Measurements from ENCODE around the gene UCHL3.
"Not testable (repeated sequence)": the region's sequence is repeated elsewhere in the genome, so short reads cannot be mapped to it uniquely, and the experiment has no call there.

The UCHL3 gene

GRCh38 chr13:75549262-75550158, at the start of gene UCHL3:
Gene UCHL3 (plus strand): TSS chr13:75549791. CDS start chr13:75549821, 30 bp downstream.
- DNase-seq (ENCODE audit: low read depth), result peak; percentile 96

DNA sequence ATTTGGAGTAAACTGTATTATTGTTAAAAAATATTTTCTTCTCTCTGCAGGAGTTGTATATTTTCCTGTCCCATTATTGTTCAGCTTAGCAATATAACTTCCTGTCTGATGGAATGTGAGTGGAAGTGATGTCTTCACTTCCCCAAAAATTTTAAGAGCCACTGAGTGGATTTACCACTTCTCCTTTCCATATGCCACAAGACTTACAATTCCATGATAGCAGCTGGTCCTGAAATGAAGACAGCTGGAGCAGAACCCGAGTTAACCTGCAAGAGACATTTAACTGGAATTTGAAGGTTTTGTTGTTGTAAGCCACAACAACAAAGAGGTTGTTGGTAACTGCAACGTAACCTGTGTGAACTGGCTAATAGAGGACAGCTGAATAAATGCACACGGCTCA, 44.3 kb upstream of the UCHL3 start:
- no peak for DNase-seq (ENCODE audit: low read depth)

- DNase-seq (ENCODE audit: low read depth), result no peak
These were observed 43.6 kb upstream of the UCHL3 start for GRCh38 chr13:75506018-75506417.

DNA sequence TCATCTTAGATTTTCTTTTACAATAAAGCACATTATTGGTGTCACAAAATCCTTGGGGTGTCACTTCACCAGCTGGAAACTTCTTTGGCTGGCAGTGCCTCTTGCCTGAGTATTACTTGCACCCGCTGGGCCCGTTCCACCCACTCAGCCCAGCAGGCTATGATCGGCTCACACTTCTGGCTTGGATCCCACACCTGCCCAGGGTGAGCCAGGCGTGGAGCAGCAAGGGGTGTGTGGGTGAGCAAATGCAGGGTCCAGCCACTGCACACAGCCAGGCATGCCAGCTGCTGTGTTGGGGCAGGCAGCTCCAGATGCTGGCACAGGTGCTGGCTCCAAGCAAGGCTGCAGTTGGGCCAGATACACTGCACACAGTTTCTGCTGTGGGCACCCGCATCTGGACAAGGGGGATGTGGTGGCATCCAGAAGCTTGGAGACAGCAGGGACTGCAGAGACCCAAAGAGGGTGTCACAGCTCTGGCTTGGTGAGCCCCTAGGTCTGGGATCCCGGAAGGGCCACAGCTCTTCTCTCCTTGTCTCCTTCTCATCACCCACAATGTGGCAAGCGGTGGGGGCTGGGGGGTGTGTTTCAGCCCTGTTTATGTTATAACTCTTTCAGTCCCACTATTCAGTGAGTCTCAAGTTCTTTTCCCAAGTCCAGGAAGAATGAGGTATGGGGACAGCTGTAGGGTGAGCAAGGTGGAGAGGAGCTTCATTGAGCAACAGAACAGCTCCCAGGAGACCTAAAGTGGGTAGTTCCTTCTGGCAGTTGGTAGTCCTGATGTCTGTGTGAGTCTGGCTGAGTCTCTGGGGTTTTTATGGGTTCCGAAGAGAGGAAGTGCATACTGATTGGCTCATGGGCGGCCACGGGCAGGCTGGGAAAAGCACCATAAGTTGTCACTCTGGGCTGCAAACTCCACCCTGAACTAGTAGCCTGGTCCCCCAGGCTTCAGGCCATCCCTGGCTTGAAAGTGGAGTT, 42.3 kb upstream of the UCHL3 start:
- no peak for DNase-seq (ENCODE audit: low read depth)

DNA sequence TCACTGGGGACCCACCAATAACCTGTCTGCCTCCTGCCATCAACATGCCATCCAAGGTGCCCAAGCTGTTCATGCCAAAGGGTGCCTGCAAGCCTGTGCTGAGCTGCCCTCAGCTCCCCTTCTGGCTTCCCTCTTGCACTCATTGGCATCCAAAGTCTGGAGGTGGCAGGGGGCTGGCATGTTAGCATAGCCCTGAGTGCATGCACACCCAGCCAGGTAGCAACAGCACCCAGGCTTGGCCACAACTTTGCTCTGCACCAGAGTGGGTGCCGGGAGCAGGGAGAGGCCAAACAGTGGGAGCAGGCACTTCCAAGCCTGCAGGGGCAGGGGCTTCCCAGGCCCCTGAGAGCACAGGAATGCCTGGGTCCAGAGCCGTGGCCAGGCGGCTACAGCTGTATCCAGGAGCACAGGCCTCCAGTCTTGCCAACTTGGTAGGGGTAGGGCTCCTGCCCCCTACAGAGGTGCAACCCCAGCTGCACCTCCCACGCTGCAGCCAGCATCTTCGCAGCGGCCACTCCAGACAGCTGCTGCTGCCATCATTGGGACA, 41.5 kb upstream of the UCHL3 start:
- no peak for DNase-seq (ENCODE audit: low read depth)

DNA sequence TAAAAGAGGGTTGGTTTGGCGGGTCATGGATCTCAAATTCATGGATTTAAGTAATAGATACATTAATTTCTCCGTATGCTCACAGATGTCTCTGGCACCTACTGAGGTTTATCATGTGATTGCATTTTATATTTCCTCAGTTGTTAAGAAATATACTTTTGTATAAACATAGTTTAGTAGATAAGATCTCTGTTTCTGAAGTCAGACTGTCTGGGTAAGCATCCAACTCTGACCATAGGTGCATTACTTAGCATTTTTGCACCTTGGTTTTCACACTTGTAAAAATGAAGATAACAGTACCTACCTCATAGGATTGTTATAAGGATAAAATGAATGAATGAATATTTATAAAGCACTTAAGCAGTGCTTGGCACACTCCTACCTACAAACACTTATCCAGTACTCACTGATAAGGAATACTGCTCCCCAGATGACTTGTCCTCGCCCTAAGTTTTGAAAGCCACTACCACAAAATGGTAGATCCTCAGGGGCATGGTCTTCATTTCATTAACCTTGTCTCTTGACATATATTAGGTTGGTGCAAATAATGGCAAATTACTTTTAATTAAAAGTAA, 38.5 kb upstream of the UCHL3 start:
- DNase-seq (ENCODE audit: low read depth), result no peak

DNA sequence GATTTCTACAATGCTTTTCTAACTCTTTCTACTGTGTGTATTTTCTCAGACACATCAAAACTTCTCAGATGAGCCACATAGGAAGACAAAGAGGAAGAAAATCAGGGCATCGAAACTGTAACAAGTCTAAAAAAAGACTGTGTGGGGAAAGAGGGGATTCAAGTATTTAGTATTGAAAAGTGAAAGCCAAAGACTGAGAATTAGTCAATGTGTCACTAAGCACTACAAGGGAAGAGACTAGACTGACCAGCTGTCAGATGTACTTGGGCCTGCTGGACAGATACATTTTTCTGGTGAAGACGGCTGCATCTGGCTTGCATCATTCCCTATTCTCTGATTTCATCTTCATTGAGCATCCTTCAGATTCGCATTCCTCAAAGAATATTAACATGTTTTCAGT, 37.3 kb upstream of the UCHL3 start:
- no peak for DNase-seq (ENCODE audit: low read depth)

DNA sequence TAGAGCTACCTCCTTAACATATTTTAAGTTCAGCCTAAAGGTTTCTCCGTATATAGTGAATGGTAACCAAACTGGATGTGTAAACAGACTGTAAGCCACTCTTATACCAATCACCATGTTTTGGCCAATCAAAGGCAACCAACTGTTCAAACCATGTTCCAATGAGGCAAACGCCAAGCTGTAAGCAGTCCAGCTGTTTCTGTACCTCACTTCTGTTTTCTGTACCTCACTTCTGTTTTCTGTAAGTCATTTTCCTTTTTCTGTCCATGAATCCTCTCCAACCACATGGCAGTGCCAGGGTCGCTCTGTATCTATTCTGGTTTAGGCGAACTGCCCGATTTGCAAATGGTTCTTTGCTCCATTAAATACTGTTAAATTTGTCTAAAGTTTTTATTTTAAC, 36.3 kb upstream of the UCHL3 start:
- DNase-seq (ENCODE audit: low read depth), result no peak

GRCh38 chr13:75514080-75514995, 35.3 kb upstream of the UCHL3 start:
- no peak for DNase-seq (ENCODE audit: low read depth)

GRCh38 chr13:75518439-75519088, 31.0 kb upstream of the UCHL3 start:
- DNase-seq (ENCODE audit: low read depth), result no peak

- DNase-seq (ENCODE audit: low read depth), result no peak
These were observed 27.6 kb upstream of the UCHL3 start for GRCh38 chr13:75521956-75522355.

DNA sequence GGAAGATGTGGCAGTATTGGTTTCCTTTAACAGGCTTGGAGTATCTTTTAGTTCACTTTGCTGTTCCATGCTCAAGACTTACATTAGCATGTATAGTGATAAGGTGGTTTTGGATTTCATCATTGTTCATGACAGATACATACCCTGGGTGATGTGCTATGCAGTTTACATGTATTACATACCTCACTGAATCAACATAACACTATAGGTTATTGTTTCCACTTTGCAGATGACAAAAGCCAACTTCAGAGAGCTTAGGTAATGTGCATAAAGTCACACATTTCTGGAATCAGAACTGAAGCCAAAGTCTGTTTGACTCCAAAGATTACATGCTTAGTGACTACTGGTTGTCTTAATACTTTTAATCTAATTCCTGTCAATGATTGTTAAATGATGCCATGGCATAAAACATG, 19.0 kb upstream of the UCHL3 start:
- no peak for DNase-seq (ENCODE audit: low read depth)

DNA sequence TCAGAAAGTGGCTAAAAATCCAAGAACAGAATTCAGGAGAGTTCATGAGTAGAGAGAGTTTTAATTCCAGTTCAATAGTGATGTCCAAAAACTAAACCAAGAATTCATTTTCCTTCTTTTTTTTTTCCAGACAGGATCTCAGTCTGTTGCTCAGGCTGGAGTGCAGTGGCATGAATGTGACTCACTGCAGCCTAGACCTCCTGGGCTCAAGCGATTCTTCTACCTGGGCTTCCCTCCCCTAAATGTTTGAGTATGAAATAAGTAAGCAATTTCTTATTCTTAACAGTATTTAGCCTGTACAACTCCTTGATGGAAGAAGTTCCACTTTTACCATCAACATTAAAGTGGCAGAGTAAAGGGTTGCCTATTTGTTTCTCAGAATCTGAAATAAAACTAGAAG, 15.7 kb upstream of the UCHL3 start:
- no peak for DNase-seq (ENCODE audit: low read depth)

DNA sequence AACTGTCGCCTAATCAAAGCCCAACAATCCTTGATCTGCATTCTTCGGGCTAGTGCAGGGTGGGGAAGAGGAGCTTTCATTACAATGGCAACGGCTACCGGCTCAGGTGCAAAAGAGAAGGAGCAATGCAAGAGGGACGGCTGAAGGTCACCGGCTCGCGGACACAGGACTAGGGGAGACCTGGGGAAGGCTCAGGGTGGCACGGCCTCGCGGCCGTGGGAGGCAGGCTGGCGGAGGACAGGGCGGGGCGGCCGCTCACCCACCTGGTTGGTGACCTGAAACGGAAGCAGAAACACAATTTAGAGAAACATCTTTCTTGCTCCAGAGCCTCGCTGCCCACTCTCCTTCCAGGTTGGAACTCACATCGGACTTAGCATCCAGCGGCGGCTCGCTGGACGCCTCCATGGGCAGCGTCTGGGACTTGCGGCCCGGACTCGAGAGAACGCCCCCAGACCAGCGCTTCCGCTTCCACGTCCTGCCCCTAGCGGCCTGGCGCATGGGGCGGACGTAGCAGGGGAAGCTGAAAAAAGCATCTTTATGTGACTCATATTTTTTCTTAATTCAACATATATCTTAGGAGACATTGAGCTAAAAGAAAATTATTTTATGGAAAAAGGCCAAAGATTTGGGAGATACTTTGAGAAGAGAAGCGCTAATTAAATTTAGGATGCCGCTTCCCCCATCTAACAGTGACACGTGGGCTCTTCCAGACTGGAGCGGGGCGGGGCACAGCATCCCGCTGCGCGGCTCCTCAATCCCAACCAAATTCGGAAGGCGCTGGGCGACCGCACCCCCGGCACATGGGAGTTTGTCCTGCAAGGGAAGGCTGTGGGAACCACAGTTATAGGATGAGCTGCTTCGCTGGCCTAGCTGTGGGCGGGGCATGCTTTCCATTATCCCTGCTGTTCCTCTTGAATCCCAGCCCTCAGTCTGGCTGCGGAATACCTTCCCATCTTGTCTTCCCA, 11.9 kb upstream of the UCHL3 start, which contains the start of gene COMMD6:
COMMD6 (minus strand) TSS at position 441 of the 965 bp plus-strand sequence; CDS start at position 405, 36 bp downstream.
- peak; percentile 62 for DNase-seq (ENCODE audit: low read depth)

DNA sequence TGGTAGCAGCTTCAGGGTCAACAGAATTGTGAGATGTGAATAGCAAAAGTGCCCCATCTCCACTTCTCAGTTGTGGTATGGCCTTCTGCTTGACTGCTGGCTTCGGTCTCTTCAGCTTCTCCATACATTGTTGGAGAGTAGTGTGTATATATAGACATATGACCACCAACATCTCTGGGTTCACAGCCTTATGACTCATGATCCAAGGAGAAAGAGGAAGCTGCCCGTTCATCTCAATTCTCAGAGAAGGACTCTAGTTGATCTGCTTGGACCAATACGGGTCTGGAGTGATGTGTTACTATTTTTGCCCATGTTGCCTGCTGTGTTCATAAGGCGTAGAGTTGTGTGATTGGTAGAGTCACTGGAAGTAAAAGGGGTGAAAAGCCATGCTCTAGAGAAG, 8.3 kb upstream of the UCHL3 start:
- no peak for DNase-seq (ENCODE audit: low read depth)

DNA sequence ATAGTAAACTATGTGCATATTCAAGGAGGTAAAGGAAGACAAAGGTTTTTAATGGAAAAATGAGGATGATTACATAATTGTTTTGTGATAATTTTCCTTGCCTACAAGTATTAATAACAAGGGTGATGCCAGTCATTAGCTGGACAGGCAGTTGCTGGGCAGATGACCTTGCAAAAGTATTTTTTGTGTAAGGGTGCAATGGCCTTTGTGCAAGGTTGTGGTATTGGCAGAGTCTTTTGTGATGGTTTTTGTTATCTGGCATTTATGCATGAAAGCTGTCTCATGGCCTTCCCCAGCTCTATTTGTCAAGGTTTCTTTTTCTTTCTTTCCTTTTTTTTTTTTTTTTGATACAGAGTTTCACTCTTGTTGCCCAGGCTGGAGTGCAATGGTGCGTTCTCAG, 7.6 kb upstream of the UCHL3 start:
- DNase-seq (ENCODE audit: low read depth), result no peak

DNA sequence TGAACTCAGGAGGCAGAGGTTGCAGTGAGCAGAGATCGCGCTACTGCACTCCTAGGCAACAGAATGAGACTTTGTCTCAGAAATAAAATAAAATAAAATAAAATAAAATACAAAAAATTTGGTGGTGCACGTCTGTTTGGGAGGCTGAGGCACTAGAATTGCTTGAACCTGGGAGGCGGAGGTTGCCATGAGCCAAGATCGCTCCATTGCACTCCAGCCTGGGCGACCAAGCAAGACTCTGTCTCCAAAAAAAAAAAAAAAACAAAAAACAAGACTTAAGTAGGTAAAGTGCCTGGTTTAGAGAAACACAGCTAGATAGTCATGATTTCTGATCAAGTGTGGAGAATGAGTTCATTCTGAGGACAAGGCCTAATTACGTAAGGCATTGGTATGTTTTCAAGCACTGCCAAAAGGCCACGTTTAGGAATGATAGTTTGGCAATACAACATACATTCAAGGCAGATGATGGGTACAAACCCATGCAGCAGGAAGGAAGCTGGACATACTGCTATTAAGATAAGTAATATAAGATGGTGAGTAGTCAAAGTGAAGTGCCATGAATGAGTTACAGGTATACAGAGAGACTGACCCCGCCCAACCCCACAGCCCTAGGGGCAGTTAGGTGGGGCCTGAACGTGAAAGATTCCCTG, 4.8 kb upstream of the UCHL3 start:
- DNase-seq (ENCODE audit: low read depth), result no peak

DNA sequence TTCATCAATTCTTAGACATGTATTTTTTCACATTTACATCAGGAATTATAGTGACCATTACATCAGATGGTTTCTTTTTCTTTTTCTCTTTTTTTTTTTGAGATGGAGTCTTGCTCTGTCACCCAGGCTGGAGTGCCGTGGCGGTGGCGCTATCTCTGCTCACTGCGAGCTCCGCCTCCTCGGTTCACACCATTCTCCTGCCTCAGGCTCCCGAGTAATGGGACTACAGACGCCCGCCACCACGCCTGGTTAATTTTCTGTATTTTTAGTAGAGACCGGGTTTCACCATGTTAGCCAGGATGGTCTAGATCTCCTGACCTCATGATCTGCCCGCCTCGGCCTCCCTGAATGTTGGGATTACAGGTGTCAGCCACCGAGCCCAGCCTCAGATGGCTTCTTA, 4.2 kb upstream of the UCHL3 start:
- not testable (repeated sequence) for DNase-seq (ENCODE audit: low read depth)

GRCh38 chr13:75547917-75548316, 1.7 kb upstream of the UCHL3 start:
- DNase-seq (ENCODE audit: low read depth), result no peak

Measured in activated T-helper 9 cell treated with anti-CD3 and anti-CD28 coated beads, Interleukin-2, amount 50 U/mL, for 16 hours (primary cell).